Measurements from ENCODE around the gene S100P.

- TF ChIP-seq, protein P1, sequence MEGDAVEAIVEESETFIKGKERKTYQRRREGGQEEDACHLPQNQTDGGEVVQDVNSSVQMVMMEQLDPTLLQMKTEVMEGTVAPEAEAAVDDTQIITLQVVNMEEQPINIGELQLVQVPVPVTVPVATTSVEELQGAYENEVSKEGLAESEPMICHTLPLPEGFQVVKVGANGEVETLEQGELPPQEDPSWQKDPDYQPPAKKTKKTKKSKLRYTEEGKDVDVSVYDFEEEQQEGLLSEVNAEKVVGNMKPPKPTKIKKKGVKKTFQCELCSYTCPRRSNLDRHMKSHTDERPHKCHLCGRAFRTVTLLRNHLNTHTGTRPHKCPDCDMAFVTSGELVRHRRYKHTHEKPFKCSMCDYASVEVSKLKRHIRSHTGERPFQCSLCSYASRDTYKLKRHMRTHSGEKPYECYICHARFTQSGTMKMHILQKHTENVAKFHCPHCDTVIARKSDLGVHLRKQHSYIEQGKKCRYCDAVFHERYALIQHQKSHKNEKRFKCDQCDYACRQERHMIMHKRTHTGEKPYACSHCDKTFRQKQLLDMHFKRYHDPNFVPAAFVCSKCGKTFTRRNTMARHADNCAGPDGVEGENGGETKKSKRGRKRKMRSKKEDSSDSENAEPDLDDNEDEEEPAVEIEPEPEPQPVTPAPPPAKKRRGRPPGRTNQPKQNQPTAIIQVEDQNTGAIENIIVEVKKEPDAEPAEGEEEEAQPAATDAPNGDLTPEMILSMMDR (conservative IDR thresholded peaks at IDR 0.05 in 1 of 2, IDR thresholded peaks at IDR 0.05 in 1 of 2; ENCODE audit: extremely low read depth in 1 of 2, insufficient read depth in 1 of 2, low read depth in 1 of 2, low read length in 2 of 2) = no peak
- TF ChIP-seq EZH2 (IDR thresholded peaks at IDR 0.05; ENCODE audit: borderline replicate concordance, low read length) = no peak
Observed at GRCh38 chr4:6740347-6740746, 46.7 kb downstream of the S100P start.

Data from mammary epithelial cell (primary cell).